Fibroblast of pulmonary artery (primary cell): ENCODE results near the gene OR1F1.
A peak's percentile ranks its signal among the peaks of the same experiment; 100 is the strongest.

Experiments
- DNase-seq: peaks from one replicate; pipeline ENCODE4 v3.0.0-alpha.2; 2010; ENCODE audit warnings: low read depth
- H3K4me3 ChIP-seq: replicated peaks from 2 replicates; pipeline ENCODE4 v1.5.1; 2011; ENCODE audit warnings: low read depth, mild to moderate bottlenecking, control low read depth, low read length, moderate library complexity
- CTCF ChIP-seq: IDR thresholded peaks from 2 replicates; pipeline ENCODE4 v1.5.1; 2011; ENCODE audit warnings: mild to moderate bottlenecking, control low read depth, low read length, inconsistent platforms; ENCODE audit errors: missing control alignments

Gene OR1F1

GRCh38 chr16:3170440-3171180 is 17.4 kb upstream of the OR1F1 start:
- no peak for DNase-seq
- H3K4me3 ChIP-seq = peak overlapping the region; percentile 3
- TF ChIP-seq CTCF = no peak

GRCh38 chr16:3171181-3171854 is 16.7 kb upstream of the OR1F1 start:
- DNase-seq = no peak
- TF ChIP-seq CTCF = no peak
- no peak overlapping the region for H3K4me3 ChIP-seq

GRCh38 chr16:3171855-3172593 is 16.0 kb upstream of the OR1F1 start:
- no peak for TF ChIP-seq CTCF
- DNase-seq = no peak
- H3K4me3 ChIP-seq = no peak overlapping the region

GRCh38 chr16:3173892-3174617 is 13.9 kb upstream of the OR1F1 start:
- no peak for DNase-seq
- H3K4me3 ChIP-seq = peak overlapping the region; percentile 5
- peak; percentile 34 for TF ChIP-seq CTCF

- H3K4me3 ChIP-seq = no peak overlapping the region
- no peak for TF ChIP-seq CTCF
- no peak for DNase-seq
These were observed 13.3 kb upstream of the OR1F1 start for GRCh38 chr16:3174618-3175148.

GRCh38 chr16:3175157-3176093 is 12.6 kb upstream of the OR1F1 start:
- DNase-seq = no peak
- no peak for TF ChIP-seq CTCF
- no peak overlapping the region for H3K4me3 ChIP-seq
